Trophoblast cell (in vitro differentiated cells and primary cell): Measurements from ENCODE around the gene SYPL1.

ENCODE experiments used
- DNase-seq, 2 donors: peaks; one replicate each; pipeline ENCODE4 v3.0.0-alpha.2; 2016
- H2AFZ ChIP-seq: 2 replicates; pipeline ENCODE4 v1.6.1; 2013; ENCODE audit warnings: low read length, moderate library complexity, mild to moderate bottlenecking; ENCODE audit not compliant: insufficient read depth, poor library complexity
- H2AK5ac ChIP-seq: 2 replicates; pipeline ENCODE4 v1.6.1; 2013; ENCODE audit warnings: mild to moderate bottlenecking, low read length
- H2BK120ac ChIP-seq: 2 replicates; pipeline ENCODE4 v1.6.1; 2013; ENCODE audit warnings: low read length, mild to moderate bottlenecking, moderate library complexity; ENCODE audit not compliant: insufficient read depth, poor library complexity
- H2BK12ac ChIP-seq: 2 replicates; pipeline ENCODE4 v1.6.1; 2013; ENCODE audit warnings: mild to moderate bottlenecking, low read length, moderate library complexity
- H2BK5ac ChIP-seq: 2 replicates; pipeline ENCODE4 v1.6.1; 2013; ENCODE audit warnings: low read length, low read depth, moderate library complexity, mild to moderate bottlenecking; ENCODE audit not compliant: poor library complexity
- H3K14ac ChIP-seq: 2 replicates; pipeline ENCODE4 v1.6.1; 2013; ENCODE audit warnings: mild to moderate bottlenecking, low read length
- H3K18ac ChIP-seq: 2 replicates; pipeline ENCODE4 v1.6.1; 2013; ENCODE audit warnings: mild to moderate bottlenecking, low read length
- H3K23ac ChIP-seq: 2 replicates; pipeline ENCODE4 v1.6.1; 2013; ENCODE audit warnings: low read length
- H3K27ac ChIP-seq: 2 replicates; pipeline ENCODE4 v1.5.1; 2013; ENCODE audit warnings: low read depth, mild to moderate bottlenecking, inconsistent platforms, low read length, moderate library complexity
- H3K27me3 ChIP-seq: 2 replicates; pipeline ENCODE4 v1.6.1; 2013; ENCODE audit warnings: inconsistent platforms, mild to moderate bottlenecking, low read length, moderate library complexity; ENCODE audit not compliant: insufficient read depth
- H3K36me3 ChIP-seq, 2 experiments: 1 replicate in 1 of 2; 2 replicates in 1 of 2; pipeline ENCODE4 v1.6.1; 2013; ENCODE audit warnings: low read length in 2 of 2, mild to moderate bottlenecking in 2 of 2, moderate library complexity in 1 of 2; ENCODE audit not compliant: insufficient read depth in 2 of 2, control insufficient read depth in 1 of 2
- H3K4ac ChIP-seq: 2 replicates; pipeline ENCODE4 v1.6.1; 2013; ENCODE audit warnings: low read depth, mild to moderate bottlenecking, low read length, moderate library complexity
- H3K4me1 ChIP-seq, 2 experiments: 1 replicate in 1 of 2; 2 replicates in 1 of 2; pipeline ENCODE4 v1.6.1; 2013; ENCODE audit warnings: low read length in 2 of 2, mild to moderate bottlenecking in 2 of 2, moderate library complexity in 1 of 2; ENCODE audit not compliant: insufficient read depth in 2 of 2, control insufficient read depth in 1 of 2
- H3K4me2 ChIP-seq: 2 replicates; pipeline ENCODE4 v1.6.1; 2013; ENCODE audit warnings: inconsistent platforms, mild to moderate bottlenecking, low read length, moderate library complexity
- H3K4me3 ChIP-seq: 2 replicates; pipeline ENCODE4 v1.5.1; 2013; ENCODE audit warnings: mild to moderate bottlenecking, low read depth, low read length, inconsistent platforms
- H3K79me1 ChIP-seq: one replicate; pipeline ENCODE4 v1.6.1; 2013; ENCODE audit warnings: low read length
- H3K79me2 ChIP-seq: 2 replicates; pipeline ENCODE4 v1.6.1; 2013; ENCODE audit warnings: low read length, mild to moderate bottlenecking; ENCODE audit not compliant: control insufficient read depth, insufficient read depth, poor library complexity
- H3K9ac ChIP-seq: 2 replicates; pipeline ENCODE4 v1.6.1; 2013; ENCODE audit warnings: mild to moderate bottlenecking, low read length
- H3K9me3 ChIP-seq: 2 replicates; pipeline ENCODE4 v1.6.1; 2013; ENCODE audit warnings: low read depth, mild to moderate bottlenecking, control low read depth, inconsistent platforms, low read length; ENCODE audit not compliant: insufficient read depth
- H4K12ac ChIP-seq: 2 replicates; pipeline ENCODE4 v1.6.1; 2013; ENCODE audit warnings: low read depth, mild to moderate bottlenecking, low read length, moderate library complexity
- H4K8ac ChIP-seq: 2 replicates; pipeline ENCODE4 v1.6.1; 2013; ENCODE audit warnings: low read depth, mild to moderate bottlenecking, low read length, moderate library complexity
- H4K91ac ChIP-seq: one replicate; pipeline ENCODE4 v1.6.1; 2013; ENCODE audit warnings: low read depth, mild to moderate bottlenecking, low read length, moderate library complexity
- WGBS: extraction: QIAGEN DNeasy Blood & Tissue Kit; methylation state at CpG from one replicate; pipeline ENCODE4 v1.1.7; 2013; ENCODE audit warnings: missing lambda C conversion rate; ENCODE audit not compliant: insufficient read length, insufficient coverage; ENCODE audit errors: extremely low coverage; 5-methylcytosine and 5-hydroxymethylcytosine counted together

Gene SYPL1

GRCh38 chr7:106098889-106099288, 13.2 kb downstream of the SYPL1 start:
- H3K4me3 ChIP-seq, result no peak overlapping the region
- no peaks in the 10 kb centered on the region for H3K27me3 ChIP-seq
- H3K23ac ChIP-seq, result no peak overlapping the region
- no peak overlapping the region for H4K8ac ChIP-seq
- H3K9ac ChIP-seq, result no peak overlapping the region
- no peak overlapping the region for H4K12ac ChIP-seq
- H2BK120ac ChIP-seq, result no peak overlapping the region
- H3K79me1 ChIP-seq, result no peaks in the 10 kb centered on the region
- peaks cover 0 to 4% of the 10 kb centered on the region in 2 experiments for H3K36me3 ChIP-seq
- no peak overlapping the region for H3K14ac ChIP-seq
- H2BK5ac ChIP-seq, result no peak overlapping the region
- no peaks in the 10 kb centered on the region for H3K9me3 ChIP-seq
- H4K91ac ChIP-seq, result no peak overlapping the region
- peaks cover 3% of the 10 kb centered on the region for H3K79me2 ChIP-seq
- H3K4me2 ChIP-seq, result no peak overlapping the region
- no peak overlapping the region for H2AK5ac ChIP-seq
- H2AFZ ChIP-seq, result no peak overlapping the region
- H2BK12ac ChIP-seq, result no peak overlapping the region
- no peak overlapping the region for H3K4ac ChIP-seq
- no peaks in the 10 kb centered on the region for H3K4me1 ChIP-seq
- no peak overlapping the region for H3K27ac ChIP-seq
- no peak for DNase-seq
- H3K18ac ChIP-seq, result no peak overlapping the region

GRCh38 chr7:106095634-106096033, 16.5 kb downstream of the SYPL1 start:
- H2BK5ac ChIP-seq, result no peak overlapping the region
- H3K27me3 ChIP-seq, result no peaks in the 10 kb centered on the region
- no peaks in the 10 kb centered on the region for H3K79me2 ChIP-seq
- no peak for DNase-seq
- no peaks in the 10 kb centered on the region for H3K4me1 ChIP-seq
- no peak overlapping the region for H4K12ac ChIP-seq
- no peak overlapping the region for H3K23ac ChIP-seq
- no peak overlapping the region for H4K91ac ChIP-seq
- no peak overlapping the region for H3K27ac ChIP-seq
- no peak overlapping the region for H2AK5ac ChIP-seq
- H3K9ac ChIP-seq, result no peak overlapping the region
- peaks cover 3 to 4% of the 10 kb centered on the region in 2 experiments for H3K36me3 ChIP-seq
- H3K79me1 ChIP-seq, result no peaks in the 10 kb centered on the region
- H2AFZ ChIP-seq, result no peak overlapping the region
- H2BK12ac ChIP-seq, result no peak overlapping the region
- no peaks in the 10 kb centered on the region for H3K9me3 ChIP-seq
- no CpG with 5 or more reads among the region's 1 CpG for WGBS
- H4K8ac ChIP-seq, result no peak overlapping the region
- H3K18ac ChIP-seq, result no peak overlapping the region
- no peak overlapping the region for H2BK120ac ChIP-seq
- no peak overlapping the region for H3K4ac ChIP-seq
- H3K14ac ChIP-seq, result no peak overlapping the region
- H3K4me3 ChIP-seq, result no peak overlapping the region
- no peak overlapping the region for H3K4me2 ChIP-seq

GRCh38 chr7:106094780-106095179, 17.3 kb downstream of the SYPL1 start:
- no CpG with 5 or more reads among the region's 3 CpGs for WGBS

DNA sequence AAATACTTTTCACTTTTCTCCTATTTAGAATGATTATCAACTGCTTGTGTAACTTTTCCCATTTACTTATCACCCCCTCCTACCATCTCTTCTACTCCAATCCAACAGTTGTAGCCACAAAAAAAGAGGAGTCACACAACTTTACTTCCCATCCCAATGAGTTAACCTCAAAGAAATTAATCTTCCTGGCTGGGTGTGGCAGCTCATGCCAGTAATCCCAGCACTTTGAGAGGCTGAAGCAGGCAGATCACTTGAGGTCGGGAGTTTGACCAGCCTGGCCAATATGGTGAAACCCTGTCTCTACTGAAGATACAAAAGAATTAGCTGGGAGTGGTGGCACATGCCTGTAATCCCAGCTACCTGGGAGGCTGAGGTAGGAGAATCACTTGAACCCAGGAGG, 19.9 kb downstream of the SYPL1 start:
- H3K4me1 ChIP-seq, result no peaks in the 10 kb centered on the region
- H4K91ac ChIP-seq, result no peak overlapping the region
- no peak overlapping the region for H4K8ac ChIP-seq
- H3K23ac ChIP-seq, result no peak overlapping the region
- no peak overlapping the region for H2BK12ac ChIP-seq
- H3K4ac ChIP-seq, result no peak overlapping the region
- no peak overlapping the region for H2BK5ac ChIP-seq
- H3K27me3 ChIP-seq, result no peaks in the 10 kb centered on the region
- no peak overlapping the region for H2AK5ac ChIP-seq
- no peak overlapping the region for H2BK120ac ChIP-seq
- no peaks in the 10 kb centered on the region for H3K9me3 ChIP-seq
- no peak for DNase-seq
- no peak overlapping the region for H2AFZ ChIP-seq
- H3K79me1 ChIP-seq, result no peaks in the 10 kb centered on the region
- H3K14ac ChIP-seq, result no peak overlapping the region
- H3K27ac ChIP-seq, result no peak overlapping the region
- no peak overlapping the region for H3K4me2 ChIP-seq
- H3K79me2 ChIP-seq, result no peaks in the 10 kb centered on the region
- peaks cover 3 to 6% of the 10 kb centered on the region in 2 experiments for H3K36me3 ChIP-seq
- no peak overlapping the region for H3K4me3 ChIP-seq
- no CpG with 5 or more reads among the region's 1 CpG for WGBS
- H3K18ac ChIP-seq, result no peak overlapping the region
- no peak overlapping the region for H3K9ac ChIP-seq
- H4K12ac ChIP-seq, result no peak overlapping the region

More at GRCh38 chr7:106094780-106095179, 17.3 kb downstream of the SYPL1 start:
- H3K23ac ChIP-seq, result no peak overlapping the region
- no peaks in the 10 kb centered on the region for H3K79me1 ChIP-seq
- H3K4me3 ChIP-seq, result no peak overlapping the region
- H3K4me2 ChIP-seq, result no peak overlapping the region
- H3K27ac ChIP-seq, result no peak overlapping the region
- no peak for DNase-seq
- H3K14ac ChIP-seq, result no peak overlapping the region
- H3K18ac ChIP-seq, result no peak overlapping the region
- no peak overlapping the region for H2AK5ac ChIP-seq
- no peaks in the 10 kb centered on the region for H3K79me2 ChIP-seq
- no peaks in the 10 kb centered on the region for H3K9me3 ChIP-seq
- no peak overlapping the region for H2BK12ac ChIP-seq
- H3K9ac ChIP-seq, result no peak overlapping the region
- H4K91ac ChIP-seq, result no peak overlapping the region
- H3K36me3 ChIP-seq, result peaks cover 3 to 4% of the 10 kb centered on the region in 2 experiments
- H2BK5ac ChIP-seq, result no peak overlapping the region
- H3K4me1 ChIP-seq, result no peaks in the 10 kb centered on the region
- no peak overlapping the region for H3K4ac ChIP-seq
- H4K12ac ChIP-seq, result no peak overlapping the region
- no peak overlapping the region for H2AFZ ChIP-seq
- no peak overlapping the region for H4K8ac ChIP-seq
- no peaks in the 10 kb centered on the region for H3K27me3 ChIP-seq
- no peak overlapping the region for H2BK120ac ChIP-seq
